Measurements from ENCODE around the gene RASAL1. TPM values are rescaled to one million over a fixed set of nuclear protein-coding genes. Genes with fewer than 3 reads are reported as not detected.

The RASAL1 gene
- total RNA-seq, 1 donor from 2014 or later, result 0.64 TPM

DNA sequence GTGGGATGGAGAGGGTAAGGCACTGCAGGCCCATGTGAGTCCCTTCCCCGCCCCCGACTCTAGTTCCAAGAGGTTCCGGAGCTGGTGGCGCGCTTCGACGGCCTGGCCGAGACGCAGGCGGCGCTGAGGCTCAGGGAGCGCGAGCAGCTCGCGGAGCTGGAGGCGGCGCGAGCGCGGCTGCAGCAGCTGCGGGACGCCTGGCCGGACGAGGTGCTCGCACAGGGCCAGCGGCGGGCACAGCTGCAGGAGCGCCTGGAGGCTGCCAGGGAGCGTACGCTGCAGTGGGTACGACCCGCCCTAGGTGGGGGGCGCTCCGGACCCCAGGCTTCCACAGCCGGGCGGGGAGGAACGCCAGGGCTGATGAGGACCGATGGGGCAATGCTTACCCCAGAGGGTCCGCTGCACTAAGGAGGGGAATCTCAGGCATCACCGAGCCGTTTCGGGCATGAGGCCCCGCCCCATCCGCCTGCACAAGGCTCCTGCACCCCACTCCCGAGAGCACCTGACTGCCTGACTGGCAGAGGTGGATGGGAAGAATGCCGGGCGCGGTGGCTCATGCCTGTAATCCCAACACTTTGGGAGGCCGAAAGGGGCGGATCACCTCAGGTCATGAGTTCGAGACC, 18.9 kb upstream of the RASAL1 start:
- no peaks in the 10 kb centered on the region for H3K27me3 ChIP-seq
- TF ChIP-seq, protein P1, sequence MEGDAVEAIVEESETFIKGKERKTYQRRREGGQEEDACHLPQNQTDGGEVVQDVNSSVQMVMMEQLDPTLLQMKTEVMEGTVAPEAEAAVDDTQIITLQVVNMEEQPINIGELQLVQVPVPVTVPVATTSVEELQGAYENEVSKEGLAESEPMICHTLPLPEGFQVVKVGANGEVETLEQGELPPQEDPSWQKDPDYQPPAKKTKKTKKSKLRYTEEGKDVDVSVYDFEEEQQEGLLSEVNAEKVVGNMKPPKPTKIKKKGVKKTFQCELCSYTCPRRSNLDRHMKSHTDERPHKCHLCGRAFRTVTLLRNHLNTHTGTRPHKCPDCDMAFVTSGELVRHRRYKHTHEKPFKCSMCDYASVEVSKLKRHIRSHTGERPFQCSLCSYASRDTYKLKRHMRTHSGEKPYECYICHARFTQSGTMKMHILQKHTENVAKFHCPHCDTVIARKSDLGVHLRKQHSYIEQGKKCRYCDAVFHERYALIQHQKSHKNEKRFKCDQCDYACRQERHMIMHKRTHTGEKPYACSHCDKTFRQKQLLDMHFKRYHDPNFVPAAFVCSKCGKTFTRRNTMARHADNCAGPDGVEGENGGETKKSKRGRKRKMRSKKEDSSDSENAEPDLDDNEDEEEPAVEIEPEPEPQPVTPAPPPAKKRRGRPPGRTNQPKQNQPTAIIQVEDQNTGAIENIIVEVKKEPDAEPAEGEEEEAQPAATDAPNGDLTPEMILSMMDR (IDR thresholded peaks at IDR 0.05), result no peak
- intact Hi-C loops (cut with DNase I), result no loop called here
- peak overlapping the region; percentile 33 to 39 for H3K4me3 ChIP-seq
- no peak overlapping the region for H3K27ac ChIP-seq
- H3K36me3 ChIP-seq, result peaks cover 18 to 20% of the 10 kb centered on the region in 2 donors
- H3K9me3 ChIP-seq, result no peaks in the 10 kb centered on the region
- DNase-seq (ENCODE audit: low spot score in 2 of 2), result no peak
- H3K4me1 ChIP-seq, result peaks cover 0 to 9% of the 10 kb centered on the region in 2 donors

GRCh38 chr12:113152835-113153814, 17.6 kb upstream of the RASAL1 start:
- peaks cover 5 to 6% of the 10 kb centered on the region in 2 donors for H3K36me3 ChIP-seq
- H3K27me3 ChIP-seq, result no peaks in the 10 kb centered on the region
- H3K9me3 ChIP-seq, result no peaks in the 10 kb centered on the region
- DNase-seq (ENCODE audit: low spot score in 2 of 2), result no peak
- peaks cover 0 to 9% of the 10 kb centered on the region in 2 donors for H3K4me1 ChIP-seq
- intact Hi-C loops (cut with DNase I), result loop anchor here (1.0 kb wide), 1 partner anchor 105 kb away; no protein-coding TSS in a partner anchor
- H3K4me3 ChIP-seq, result peak overlapping the region; percentile 56 to 57
- TF ChIP-seq, protein P1 (IDR thresholded peaks at IDR 0.05), result peak in 1 of 3 experiments; percentile 48
- H3K27ac ChIP-seq, result no peak overlapping the region

DNA sequence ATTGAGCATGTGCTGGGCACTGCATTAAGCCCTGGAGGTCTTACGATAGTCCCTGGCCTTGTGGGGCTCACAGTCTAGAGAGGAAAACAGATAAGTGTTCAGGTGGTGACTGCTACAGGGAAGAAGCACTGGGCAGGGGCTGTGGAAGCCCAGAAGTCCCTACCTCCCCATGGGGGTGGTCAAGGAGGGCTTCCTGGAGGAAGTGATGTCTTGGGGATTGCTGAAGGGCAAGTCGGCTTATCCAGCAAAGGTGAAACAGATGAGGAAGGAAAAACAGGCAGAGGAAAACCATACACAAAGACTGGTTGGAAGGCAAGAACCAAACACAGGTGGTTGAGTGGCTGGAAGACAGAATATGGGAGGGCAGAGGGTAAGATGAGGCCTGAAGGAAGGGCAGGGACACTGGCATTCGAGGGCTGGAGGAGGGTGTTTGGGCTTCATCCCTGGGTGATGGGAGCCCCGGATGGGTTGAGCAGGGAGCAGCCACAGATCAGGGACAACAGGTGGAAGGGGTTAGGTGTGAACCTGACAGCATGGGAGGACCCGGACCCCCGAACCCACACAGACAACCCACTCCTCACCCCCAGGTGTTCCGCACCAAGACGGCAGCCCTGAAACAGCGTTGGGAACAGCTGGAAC, 16.8 kb upstream of the RASAL1 start:
- H3K4me3 ChIP-seq, result peak overlapping the region in 1 of 2 donors; percentile 57
- H3K9me3 ChIP-seq, result peaks cover 0 to 6% of the 10 kb centered on the region in 2 donors
- H3K27me3 ChIP-seq, result no peaks in the 10 kb centered on the region
- TF ChIP-seq, protein P1 (IDR thresholded peaks at IDR 0.05), result no peak
- intact Hi-C loops (cut with DNase I), result no loop called here
- no peaks in the 10 kb centered on the region for H3K36me3 ChIP-seq
- DNase-seq (ENCODE audit: low spot score in 2 of 2), result no peak
- no peak overlapping the region for H3K27ac ChIP-seq
- H3K4me1 ChIP-seq, result peaks cover 0 to 9% of the 10 kb centered on the region in 2 donors

- Histone ChIP-seq H3K4me1 (peaks cover 0 to 9% of the 10 kb centered on the region in 2 donors), H3K4me3 (no peak overlapping the region), H3K36me3 (no peaks in the 10 kb centered on the region), H3K27ac (no peak overlapping the region), H3K9me3 (peaks cover 0 to 6% of the 10 kb centered on the region in 2 donors), H3K27me3 (no peaks in the 10 kb centered on the region)
- TF ChIP-seq, protein P1 (IDR thresholded peaks at IDR 0.05), result no peak
- no peak for DNase-seq (ENCODE audit: low spot score in 2 of 2)
- intact Hi-C loops (cut with DNase I), result no loop called here
Observed at GRCh38 chr12:113151655-113152054, 16.1 kb upstream of the RASAL1 start.

- H3K4me1 ChIP-seq, result peaks cover 0 to 8% of the 10 kb centered on the region in 2 donors
- peak within 1 kb of the TSS in 1 of 2 donors; percentile 2 for H3K4me3 ChIP-seq
- no peaks in the 10 kb centered on the region for H3K27me3 ChIP-seq
- intact Hi-C loops (cut with DNase I), result no loop called here
- DNase-seq (ENCODE audit: low spot score in 2 of 2), result no peak
- TF ChIP-seq, protein P1 (IDR thresholded peaks at IDR 0.05), result no peak
- H3K36me3 ChIP-seq, result no peaks in the 10 kb centered on the region
- H3K9me3 ChIP-seq, result peaks cover 0 to 6% of the 10 kb centered on the region in 2 donors
- no peak within 1 kb of the TSS for H3K27ac ChIP-seq
Observed at GRCh38 chr12:113149361-113150150, 14.0 kb upstream of the RASAL1 start, which contains the start of gene CFAP73. TSS of gene CFAP73 (plus strand) at chr12:113149724. CDS start at chr12:113149858, 134 bp downstream.

Measured in ascending aorta (tissue), 2 donors.